GM18520 (cell line): ENCODE data around the gene CCER1.

Experiments used
- ATAC-seq: cut with Tn5 transposase; IDR thresholded peaks from one replicate; pipeline ENCODE4 v1.9.1; 2021; ENCODE audit not compliant: unreplicated experiment

Gene CCER1

DNA sequence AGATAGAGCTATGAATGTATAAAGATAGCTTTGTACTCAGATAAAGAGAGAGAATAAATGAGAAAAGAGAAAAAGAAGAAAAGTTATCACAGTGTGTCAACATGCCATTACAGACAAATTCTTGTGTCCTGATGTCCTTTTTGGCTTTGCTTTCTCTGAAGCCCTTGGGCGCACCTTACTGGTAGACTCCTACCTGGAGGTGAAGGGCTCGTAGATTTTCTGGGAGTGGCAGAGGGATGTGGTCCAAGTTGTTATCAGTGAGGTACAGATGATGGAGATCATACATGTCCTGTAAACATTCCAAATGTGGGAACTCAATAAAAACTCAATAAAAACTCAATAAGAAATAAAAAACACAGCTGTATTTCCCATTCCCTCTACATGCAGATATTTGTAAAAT, 14.9 kb upstream of the CCER1 start:
- no peak for ATAC-seq

GRCh38 chr12:90969346-90969745, 14.4 kb upstream of the CCER1 start:
- ATAC-seq: no peak

GRCh38 chr12:90965204-90965603, 10.2 kb upstream of the CCER1 start:
- ATAC-seq: no peak

DNA sequence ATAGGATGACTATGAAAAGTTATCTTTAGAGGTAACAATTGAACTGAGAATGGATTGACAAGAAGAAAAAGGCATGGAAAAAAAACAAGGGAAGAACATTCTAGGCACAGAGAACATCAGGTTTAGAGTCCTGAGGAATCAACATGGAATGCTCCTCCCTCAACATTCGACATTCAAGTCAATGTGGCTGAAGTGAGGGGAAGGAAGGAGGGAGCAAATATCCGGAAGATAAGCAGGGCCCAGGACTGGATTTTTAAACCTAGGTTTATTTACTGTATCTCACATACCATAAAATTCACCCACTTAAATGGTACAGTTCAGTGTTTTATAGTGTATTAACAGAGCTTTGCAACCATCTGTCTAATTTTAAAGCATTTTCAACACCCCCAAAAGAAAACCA, 9.6 kb upstream of the CCER1 start:
- no peak for ATAC-seq

- ATAC-seq: no peak
Observed at GRCh38 chr12:90963946-90964345, 9.0 kb upstream of the CCER1 start.

DNA sequence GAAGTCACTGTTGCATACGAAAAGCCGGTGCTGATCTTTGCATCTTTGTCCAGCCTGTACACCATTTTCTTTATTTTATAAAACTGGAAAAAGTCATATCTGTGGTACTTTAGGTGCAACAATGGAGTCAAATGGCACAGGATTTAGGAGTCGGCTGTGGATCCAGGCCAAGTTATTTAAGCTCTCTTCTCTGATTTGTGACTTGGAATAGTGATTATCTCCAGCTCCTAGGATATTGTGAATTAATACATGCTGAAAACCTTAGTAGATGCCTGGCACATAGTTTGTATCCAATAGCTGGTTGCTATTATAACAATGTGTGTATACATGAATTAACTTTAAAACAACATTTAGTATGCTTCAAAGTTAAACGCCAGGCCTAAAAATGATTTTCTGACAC, 6.2 kb upstream of the CCER1 start:
- no peak for ATAC-seq

- ATAC-seq: peak; percentile 54
Observed at GRCh38 chr12:90959538-90960139, 4.7 kb upstream of the CCER1 start.

DNA sequence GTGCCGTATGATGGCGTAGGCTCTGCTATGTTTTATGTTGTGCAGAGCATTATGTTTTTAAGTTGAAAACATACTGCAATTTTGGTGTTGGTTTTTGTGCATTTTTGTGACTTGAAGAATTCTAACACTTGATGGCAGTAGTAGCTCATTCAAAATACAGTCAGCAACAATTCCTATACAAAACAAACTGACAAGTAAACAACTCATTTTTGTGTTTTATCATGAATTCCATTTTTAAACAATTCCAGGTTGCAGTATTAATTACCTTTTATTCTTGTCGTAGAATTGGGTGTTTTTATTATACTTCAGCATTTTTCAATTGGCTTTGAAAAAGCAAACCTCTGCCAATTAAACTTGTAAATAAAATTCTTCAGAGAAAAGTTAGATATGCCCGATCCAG, 4.1 kb upstream of the CCER1 start:
- no peak for ATAC-seq

DNA sequence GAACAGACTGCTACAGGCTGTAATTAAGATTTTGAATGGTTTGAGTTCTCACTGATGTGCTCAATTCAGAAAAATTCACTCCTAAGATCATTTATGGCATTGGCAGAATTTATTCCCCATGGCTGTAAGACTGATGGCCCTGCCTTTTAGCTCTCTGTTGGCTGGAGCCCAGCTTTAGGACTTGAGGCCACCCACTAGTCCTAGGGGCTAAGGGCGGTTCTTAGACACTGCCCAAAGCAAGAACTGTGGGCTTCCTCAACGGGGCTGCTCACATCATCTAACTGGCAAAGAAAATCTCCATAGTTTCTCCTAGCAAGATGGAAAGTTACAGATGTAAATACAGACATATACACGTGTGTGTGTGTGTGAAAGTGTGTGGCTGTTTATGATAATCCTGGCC, 3.4 kb upstream of the CCER1 start:
- no peak for ATAC-seq

DNA sequence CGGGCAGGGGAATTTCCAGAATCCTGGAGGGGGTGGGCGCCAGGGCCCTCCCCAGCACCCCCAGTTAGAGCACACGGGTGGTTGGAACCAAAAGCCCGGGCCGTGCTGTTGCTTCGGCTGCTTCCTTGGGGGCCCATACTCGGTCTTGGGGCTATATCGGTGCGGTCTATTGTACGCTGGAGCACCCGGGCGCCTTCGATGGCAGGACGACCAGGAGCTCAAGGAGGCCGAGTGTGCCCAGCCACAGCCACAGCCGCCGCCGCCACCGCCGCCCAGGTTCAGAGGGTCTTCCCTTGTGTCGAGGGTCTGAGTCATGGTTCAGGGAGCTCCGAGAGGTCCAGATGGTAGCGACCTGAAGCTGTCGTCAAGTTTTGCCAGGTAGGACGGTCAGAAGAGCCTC, 548 bp downstream of the CCER1 start:
- no peak for ATAC-seq

DNA sequence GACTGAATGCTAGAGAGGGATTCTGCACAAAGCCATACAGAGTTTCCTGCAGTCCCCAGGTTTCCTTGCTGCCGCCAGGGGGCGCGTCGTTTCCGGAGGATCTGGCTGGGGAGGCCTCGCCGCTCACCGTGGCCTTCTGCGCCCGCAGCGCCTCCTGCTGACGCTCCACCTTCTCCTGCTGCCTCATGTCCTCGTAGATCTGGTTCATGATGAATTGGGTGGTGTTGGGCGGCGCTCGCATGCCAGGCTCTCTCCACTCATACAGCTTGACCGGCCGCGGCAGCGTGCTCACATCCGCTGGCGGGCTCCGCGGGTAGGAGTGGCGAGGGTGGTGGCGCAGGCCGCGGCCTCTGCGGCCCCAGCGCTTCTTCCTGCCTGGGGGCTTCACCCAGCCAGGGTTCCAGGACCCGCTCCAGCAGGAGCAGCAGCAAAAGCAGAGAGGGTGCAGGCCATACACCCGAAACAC, 987 bp downstream of the CCER1 start:
- ATAC-seq: no peak

- no peak for ATAC-seq
Observed at GRCh38 chr12:90951432-90952105, 3.4 kb downstream of the CCER1 start.

DNA sequence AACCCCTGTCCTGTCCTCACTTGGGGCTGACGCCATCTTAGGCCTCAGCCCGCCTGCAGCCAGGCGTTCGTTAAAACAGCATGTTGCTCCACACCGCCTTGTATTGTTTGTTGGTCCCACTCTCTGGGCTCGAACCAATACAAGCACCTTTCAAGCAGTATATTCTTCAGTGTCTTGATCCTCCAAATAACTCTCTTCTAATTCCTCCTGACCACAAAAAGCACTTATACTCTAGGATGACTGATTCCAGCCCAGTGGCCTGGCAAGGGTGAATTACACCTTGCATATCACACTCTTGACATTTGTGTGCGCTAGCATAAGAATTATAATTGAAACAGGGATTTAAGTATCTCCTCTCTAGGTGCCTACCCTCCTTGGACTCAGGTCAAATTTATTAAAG, 7.1 kb downstream of the CCER1 start:
- ATAC-seq: no peak

DNA sequence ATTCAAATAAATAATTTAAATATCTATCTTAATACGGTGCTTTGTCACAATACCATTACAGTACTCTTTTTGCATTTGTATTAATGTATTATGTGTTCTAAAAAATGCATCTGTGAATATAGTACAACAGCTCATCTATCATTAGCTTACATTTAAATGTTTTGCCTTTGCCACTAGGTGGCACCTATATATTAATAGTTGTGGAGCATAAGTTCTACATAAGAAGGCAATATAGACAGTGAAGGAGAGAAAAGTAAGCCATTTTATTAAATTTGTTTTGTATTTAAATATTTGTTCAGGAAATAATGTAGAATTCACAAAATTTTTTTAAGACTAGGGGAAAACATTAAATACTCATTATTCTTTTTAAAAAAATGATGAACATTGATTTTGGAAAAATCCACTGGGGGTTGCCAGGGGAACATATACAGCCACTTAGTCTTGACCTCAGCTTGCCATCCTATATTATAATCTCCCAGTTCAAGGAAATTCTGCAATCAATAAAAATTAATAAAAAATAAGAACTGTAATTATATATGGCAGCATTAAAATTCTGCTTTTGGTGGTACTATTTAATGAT, 9.8 kb downstream of the CCER1 start:
- ATAC-seq: peak; percentile 69

GRCh38 chr12:90943255-90943654, 11.7 kb downstream of the CCER1 start:
- ATAC-seq: no peak

DNA sequence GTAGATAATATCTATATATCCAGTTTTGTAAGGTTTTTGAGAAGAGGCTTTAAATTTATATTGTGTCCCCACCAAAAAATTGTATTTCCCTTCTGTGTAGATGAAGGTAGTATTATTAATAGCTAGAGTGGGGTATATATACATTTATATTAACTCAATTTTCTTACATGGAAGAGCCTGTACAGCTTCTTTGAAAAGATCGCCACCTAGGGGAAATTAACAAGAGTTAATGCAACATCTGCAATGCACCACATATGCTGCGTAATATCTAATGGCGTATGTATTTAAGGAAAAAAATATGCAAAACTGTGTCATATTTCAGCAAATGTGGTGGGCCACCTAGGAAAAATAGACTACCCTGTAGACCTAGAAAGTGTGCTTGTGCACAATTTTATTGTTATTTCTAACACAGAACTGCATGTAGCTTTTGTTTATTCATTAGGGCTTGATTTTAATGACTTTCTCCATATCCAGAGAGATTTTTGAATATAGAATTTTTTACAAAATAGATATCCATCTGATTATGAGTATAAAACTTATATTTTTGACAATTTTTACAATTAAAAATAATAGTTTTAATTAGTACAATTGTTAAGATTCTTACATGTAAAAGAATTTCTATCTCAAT, 14.0 kb downstream of the CCER1 start:
- no peak for ATAC-seq

GRCh38 chr12:90939382-90939781, 15.6 kb downstream of the CCER1 start:
- no peak for ATAC-seq

- no peak for ATAC-seq
Observed at GRCh38 chr12:90938451-90938850, 16.5 kb downstream of the CCER1 start.

GRCh38 chr12:90937651-90938050, 17.3 kb downstream of the CCER1 start:
- ATAC-seq: no peak

- ATAC-seq: no peak
Observed at GRCh38 chr12:90936230-90937005, 18.6 kb downstream of the CCER1 start.

- no peak for ATAC-seq
Observed at GRCh38 chr12:90925562-90925961, 29.4 kb downstream of the CCER1 start.
